ENCODE data around the gene SIX6.

The SIX6 gene

DNA sequence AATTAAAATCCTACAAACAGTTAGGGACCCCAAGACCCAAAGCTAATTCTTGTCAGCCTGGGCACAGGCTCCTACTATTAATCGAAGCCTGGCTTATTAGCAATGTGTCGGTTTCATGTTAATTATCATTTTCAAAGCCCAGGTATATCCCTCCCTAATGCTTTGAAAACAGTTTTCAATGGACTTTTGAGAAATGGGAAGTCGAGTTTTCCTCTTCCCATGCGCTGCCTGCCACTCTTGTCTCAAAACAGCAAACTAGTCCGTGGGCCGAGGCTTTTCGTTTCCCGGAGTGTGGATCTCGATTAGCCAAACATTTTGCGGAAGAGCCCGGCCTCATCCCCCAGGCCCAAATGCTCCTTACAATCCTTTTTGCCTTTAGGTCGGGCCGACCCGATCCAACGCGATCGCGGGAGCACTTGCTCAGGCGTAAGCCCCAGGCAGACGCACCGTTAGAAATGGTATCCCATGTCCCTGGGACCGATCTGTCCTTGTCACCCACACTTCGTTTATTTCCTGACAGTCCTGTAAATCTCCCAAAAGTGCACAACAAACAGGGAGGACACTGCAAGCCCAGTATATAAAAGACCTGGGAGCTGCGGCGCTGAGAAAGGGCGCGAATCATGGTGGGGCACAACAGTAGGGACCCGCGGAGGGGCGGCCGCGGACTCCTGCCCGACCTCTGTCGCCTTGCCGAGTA lies 1.5 kb downstream of the SIX6 start:
- no peak overlapping the region for H3K9ac ChIP-seq (ENCODE audit: low read length)
- no peak overlapping the region for H3K4me3 ChIP-seq (ENCODE audit: low read length)
- no peaks in the 10 kb centered on the region for H3K4me1 ChIP-seq (ENCODE audit: low read length)
- H3K27ac ChIP-seq (ENCODE audit: low read length): no peak overlapping the region
- no peaks in the 10 kb centered on the region for H3K9me3 ChIP-seq (ENCODE audit: insufficient read depth, low read length)
- H4K20me1 ChIP-seq (ENCODE audit: insufficient read depth, low read length): no peaks in the 10 kb centered on the region
- H2AFZ ChIP-seq (ENCODE audit: low read depth, low read length): no peak overlapping the region
- TF ChIP-seq, protein P1, sequence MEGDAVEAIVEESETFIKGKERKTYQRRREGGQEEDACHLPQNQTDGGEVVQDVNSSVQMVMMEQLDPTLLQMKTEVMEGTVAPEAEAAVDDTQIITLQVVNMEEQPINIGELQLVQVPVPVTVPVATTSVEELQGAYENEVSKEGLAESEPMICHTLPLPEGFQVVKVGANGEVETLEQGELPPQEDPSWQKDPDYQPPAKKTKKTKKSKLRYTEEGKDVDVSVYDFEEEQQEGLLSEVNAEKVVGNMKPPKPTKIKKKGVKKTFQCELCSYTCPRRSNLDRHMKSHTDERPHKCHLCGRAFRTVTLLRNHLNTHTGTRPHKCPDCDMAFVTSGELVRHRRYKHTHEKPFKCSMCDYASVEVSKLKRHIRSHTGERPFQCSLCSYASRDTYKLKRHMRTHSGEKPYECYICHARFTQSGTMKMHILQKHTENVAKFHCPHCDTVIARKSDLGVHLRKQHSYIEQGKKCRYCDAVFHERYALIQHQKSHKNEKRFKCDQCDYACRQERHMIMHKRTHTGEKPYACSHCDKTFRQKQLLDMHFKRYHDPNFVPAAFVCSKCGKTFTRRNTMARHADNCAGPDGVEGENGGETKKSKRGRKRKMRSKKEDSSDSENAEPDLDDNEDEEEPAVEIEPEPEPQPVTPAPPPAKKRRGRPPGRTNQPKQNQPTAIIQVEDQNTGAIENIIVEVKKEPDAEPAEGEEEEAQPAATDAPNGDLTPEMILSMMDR (IDR thresholded peaks at IDR 0.05; ENCODE audit: low read depth, low read length): no peak
- no peak for TF ChIP-seq EZH2phosphoT487 (IDR thresholded peaks at IDR 0.05; ENCODE audit: low read depth)
- H3K79me2 ChIP-seq (ENCODE audit: low read length): no peaks in the 10 kb centered on the region
- peaks cover 19% of the 10 kb centered on the region for H3K27me3 ChIP-seq (ENCODE audit: low read depth, low read length)
- H3K4me2 ChIP-seq (ENCODE audit: low read length): no peak overlapping the region
- H3K36me3 ChIP-seq (replicated peaks; ENCODE audit: low read depth, low read length): no peaks in the 10 kb centered on the region

DNA sequence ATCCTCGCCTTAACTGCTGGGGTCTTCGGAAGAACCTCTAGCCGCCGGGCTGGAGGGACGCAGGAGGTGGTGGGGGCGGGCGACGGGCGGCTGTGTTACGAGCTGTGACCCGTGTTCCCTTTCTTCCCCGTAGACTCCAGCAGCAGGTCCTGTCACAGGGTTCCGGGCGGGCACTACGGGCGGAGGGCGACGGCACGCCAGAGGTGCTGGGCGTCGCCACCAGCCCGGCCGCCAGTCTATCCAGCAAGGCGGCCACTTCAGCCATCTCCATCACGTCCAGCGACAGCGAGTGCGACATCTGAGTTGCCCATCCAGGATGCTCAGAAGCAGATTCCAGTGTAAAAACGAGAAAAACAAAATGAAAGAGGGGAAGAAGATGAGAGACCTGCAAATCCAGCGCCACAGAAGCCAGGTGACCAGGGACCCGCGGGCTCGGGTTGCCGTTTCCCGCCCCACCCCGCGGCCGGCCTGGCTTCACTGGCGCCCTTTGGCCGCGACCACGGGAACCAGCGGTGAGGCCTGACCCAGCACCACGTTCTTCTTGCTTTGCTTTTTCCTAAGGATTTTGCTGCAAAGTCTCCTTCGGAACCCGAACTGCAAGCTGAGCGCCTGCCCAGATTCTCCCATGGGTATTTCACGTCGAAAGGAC lies 2.1 kb downstream of the SIX6 start:
- Histone ChIP-seq H4K20me1 (ENCODE audit: insufficient read depth, low read length) (no peaks in the 10 kb centered on the region), H3K4me3 (ENCODE audit: low read length) (no peak overlapping the region), H3K9ac (ENCODE audit: low read length) (no peak overlapping the region), H3K27ac (ENCODE audit: low read length) (no peak overlapping the region), H2AFZ (ENCODE audit: low read depth, low read length) (no peak overlapping the region), H3K4me2 (ENCODE audit: low read length) (no peak overlapping the region), H3K9me3 (ENCODE audit: insufficient read depth, low read length) (no peaks in the 10 kb centered on the region), H3K36me3 (replicated peaks; ENCODE audit: low read depth, low read length) (no peaks in the 10 kb centered on the region), H3K4me1 (ENCODE audit: low read length) (no peaks in the 10 kb centered on the region), H3K27me3 (ENCODE audit: low read depth, low read length) (peaks cover 12% of the 10 kb centered on the region), H3K79me2 (ENCODE audit: low read length) (no peaks in the 10 kb centered on the region)
- TF ChIP-seq, protein P1 (IDR thresholded peaks at IDR 0.05; ENCODE audit: low read depth, low read length): no peak
- no peak for TF ChIP-seq EZH2phosphoT487 (IDR thresholded peaks at IDR 0.05; ENCODE audit: low read depth)

DNA sequence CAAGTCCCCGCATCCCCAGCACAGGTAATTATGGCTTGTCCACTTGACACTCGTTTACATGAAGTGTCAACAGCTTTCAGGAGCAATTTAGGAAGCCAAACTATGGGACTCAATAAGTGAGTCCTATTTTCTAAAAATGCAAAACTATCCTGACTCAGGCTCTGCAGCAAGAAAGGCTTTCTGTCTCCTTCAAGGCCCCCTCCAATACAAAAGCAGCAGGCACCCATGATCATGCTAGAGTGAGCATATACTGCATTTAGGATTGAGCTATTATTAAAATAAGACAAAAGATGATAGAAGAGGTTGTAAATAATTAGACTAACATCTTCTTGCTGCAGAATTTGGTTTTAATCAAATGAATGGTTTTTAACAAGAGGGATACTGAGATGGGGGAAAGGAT lies 3.2 kb downstream of the SIX6 start:
- Histone ChIP-seq H3K27me3 (ENCODE audit: low read depth, low read length) (peaks cover 12% of the 10 kb centered on the region; the same call in 1 of the 2 replicates), H3K4me1 (ENCODE audit: low read length) (no peaks in the 10 kb centered on the region), H3K9ac (ENCODE audit: low read length) (no peak overlapping the region), H2AFZ (ENCODE audit: low read depth, low read length) (no peak overlapping the region), H4K20me1 (ENCODE audit: insufficient read depth, low read length) (no peaks in the 10 kb centered on the region), H3K79me2 (ENCODE audit: low read length) (no peaks in the 10 kb centered on the region), H3K4me3 (ENCODE audit: low read length) (no peak overlapping the region), H3K4me2 (ENCODE audit: low read length) (no peak overlapping the region), H3K27ac (ENCODE audit: low read length) (no peak overlapping the region), H3K9me3 (ENCODE audit: insufficient read depth, low read length) (no peaks in the 10 kb centered on the region), H3K36me3 (replicated peaks; ENCODE audit: low read depth, low read length) (no peaks in the 10 kb centered on the region)
- TF ChIP-seq, protein P1 (IDR thresholded peaks at IDR 0.05; ENCODE audit: low read depth, low read length): no peak
- TF ChIP-seq EZH2phosphoT487 (IDR thresholded peaks at IDR 0.05; ENCODE audit: low read depth): no peak

DNA sequence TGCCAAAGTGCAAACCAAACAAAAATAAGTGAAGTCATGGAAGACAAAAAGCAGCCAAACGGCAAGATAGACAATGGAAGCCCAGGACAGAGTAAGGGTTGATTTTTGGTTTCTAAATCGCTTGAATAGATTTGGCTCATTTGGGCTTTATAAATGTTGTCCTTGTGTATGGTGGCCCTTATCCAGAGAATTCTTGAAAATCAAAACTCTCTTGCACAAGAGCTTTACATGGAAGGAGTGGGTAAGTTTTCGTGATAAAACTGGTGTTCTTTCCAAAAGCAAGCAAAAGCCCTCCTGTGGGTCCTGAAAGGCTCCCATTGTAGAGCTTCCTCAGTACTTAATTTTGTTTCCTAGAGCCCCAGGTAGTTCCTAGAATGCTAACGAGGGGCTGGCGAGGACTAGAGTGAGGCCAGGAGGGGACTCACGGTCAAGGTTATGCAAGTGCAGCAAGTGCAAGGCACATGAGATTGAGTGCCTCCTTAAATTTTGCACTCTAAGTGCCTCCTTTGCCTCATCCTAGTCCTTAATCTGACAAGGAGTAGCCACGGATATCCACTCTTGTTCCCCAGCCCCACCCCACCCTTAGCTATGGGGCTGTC lies 4.1 kb downstream of the SIX6 start:
- Histone ChIP-seq H3K27me3 (ENCODE audit: low read depth, low read length) (peaks cover 12% of the 10 kb centered on the region; the same call in 1 of the 2 replicates), H3K9me3 (ENCODE audit: insufficient read depth, low read length) (no peaks in the 10 kb centered on the region), H3K27ac (ENCODE audit: low read length) (no peak overlapping the region), H3K4me3 (ENCODE audit: low read length) (no peak overlapping the region), H3K4me1 (ENCODE audit: low read length) (no peaks in the 10 kb centered on the region), H3K9ac (ENCODE audit: low read length) (no peak overlapping the region), H2AFZ (ENCODE audit: low read depth, low read length) (no peak overlapping the region), H3K79me2 (ENCODE audit: low read length) (no peaks in the 10 kb centered on the region), H3K36me3 (replicated peaks; ENCODE audit: low read depth, low read length) (no peaks in the 10 kb centered on the region), H3K4me2 (ENCODE audit: low read length) (no peak overlapping the region), H4K20me1 (ENCODE audit: insufficient read depth, low read length) (no peaks in the 10 kb centered on the region)
- TF ChIP-seq, protein P1 (IDR thresholded peaks at IDR 0.05; ENCODE audit: low read depth, low read length): no peak
- no peak for TF ChIP-seq EZH2phosphoT487 (IDR thresholded peaks at IDR 0.05; ENCODE audit: low read depth)
